HepG2 (cell line): ENCODE data around the gene RPS6KB2. TPM values are rescaled to one million over a fixed set of nuclear protein-coding genes. Genes with fewer than 3 reads are reported as not detected.

Experiments used
- SIX4 ChIP-seq: sonication (generic); formaldehyde crosslinking; IDR thresholded peaks from 2 replicates; pipeline ENCODE4 v1.4.0; 2020; ENCODE audit warnings: missing genetic modification reagents
- SP1 ChIP-seq, 2 experiments: fragments of 450-650 bp in 1 of 2; sonication (generic) in 1 of 2; formaldehyde crosslinking in 1 of 2; IDR thresholded peaks; 2 replicates each; pipeline versions ENCODE4 v1.4.0 to v1.6.1; 2016 to 2020; ENCODE audit warnings: missing genetic modification reagents in 1 of 2
- THAP11 ChIP-seq: IDR thresholded peaks from 2 replicates; pipeline ENCODE4 v1.6.1; 2016; ENCODE audit warnings: missing biosample characterization, missing genetic modification reagents
- ZNF441 ChIP-seq: sonication (generic); formaldehyde crosslinking; IDR thresholded peaks from 2 replicates; pipeline ENCODE4 v1.7.0; 2021; ENCODE audit warnings: missing genetic modification reagents, borderline replicate concordance
- ZNF777 ChIP-seq: sonication (generic); formaldehyde crosslinking; IDR thresholded peaks from 2 replicates; pipeline ENCODE4 v1.4.0; 2020; ENCODE audit warnings: missing genetic modification reagents
- polyA plus RNA-seq, 8 experiments: library from polyadenylated mRNA; depleted of rRNA in 3 of 8; stranded (reverse) in 7 of 8; unstranded in 1 of 8; fragments of >200 nt; fragmentation: Illumina TruSeq in 4 of 8; extraction: Trizol in 4 of 8; gene quantifications; 2 replicates each; pipeline versions ENCODE4 v1.2.1 to v1.2.3, GENCODE V29; 2011 to 2016; ENCODE audit warnings: low read depth in 4 of 8, missing spikeins in 1 of 8, mixed read lengths in 1 of 8; ENCODE audit not compliant: insufficient read depth in 1 of 8
- total RNA-seq, 5 experiments: library from RNA; depleted of rRNA; stranded (reverse); fragments of >200 nt; fragmentation: Illumina TruSeq; extraction: Trizol; gene quantifications; 2 replicates each; pipeline ENCODE4 v1.2.3, GENCODE V29; 2016; ENCODE audit warnings: low read depth in 1 of 5
- TF ChIP-seq, protein P1 (sequence below): sonication (generic); formaldehyde crosslinking; IDR thresholded peaks from 2 replicates; pipeline ENCODE4 v1.5.1; 2020; ENCODE audit warnings: mild to moderate bottlenecking, missing genetic modification reagents, borderline replicate concordance
- TF ChIP-seq, protein P2 (sequence below): sonication (generic); formaldehyde crosslinking; IDR thresholded peaks from 2 replicates; pipeline ENCODE4 v1.5.0; 2020; ENCODE audit warnings: missing genetic modification reagents
- TF ChIP-seq, protein P3 (sequence below): sonication (generic); formaldehyde crosslinking; IDR thresholded peaks from 2 replicates; pipeline ENCODE4 v1.8.1; 2022; ENCODE audit warnings: mild to moderate bottlenecking, missing genetic modification reagents
- TF ChIP-seq, protein P4 (sequence below): sonication (generic); formaldehyde crosslinking; IDR thresholded peaks from 2 replicates; pipeline ENCODE4 v1.4.0; 2020; ENCODE audit warnings: mild to moderate bottlenecking, missing genetic modification reagents
- TF ChIP-seq, protein P5 (sequence below): sonication (generic); formaldehyde crosslinking; IDR thresholded peaks from 2 replicates; pipeline ENCODE4 v1.5.0; 2020; ENCODE audit warnings: mild to moderate bottlenecking, missing genetic modification reagents

The RPS6KB2 gene
- total and polyA plus RNA-seq, 2 of the 13 experiments (the other 11 are each of a cell fraction or from before 2014, with no cell fraction given), result 52.9 to 54.8 TPM

GRCh38 chr11:67391304-67392182 is 36.8 kb upstream of the RPS6KB2 start, which contains the start of gene RAD9A (continued):
- TF ChIP-seq, protein P1, sequence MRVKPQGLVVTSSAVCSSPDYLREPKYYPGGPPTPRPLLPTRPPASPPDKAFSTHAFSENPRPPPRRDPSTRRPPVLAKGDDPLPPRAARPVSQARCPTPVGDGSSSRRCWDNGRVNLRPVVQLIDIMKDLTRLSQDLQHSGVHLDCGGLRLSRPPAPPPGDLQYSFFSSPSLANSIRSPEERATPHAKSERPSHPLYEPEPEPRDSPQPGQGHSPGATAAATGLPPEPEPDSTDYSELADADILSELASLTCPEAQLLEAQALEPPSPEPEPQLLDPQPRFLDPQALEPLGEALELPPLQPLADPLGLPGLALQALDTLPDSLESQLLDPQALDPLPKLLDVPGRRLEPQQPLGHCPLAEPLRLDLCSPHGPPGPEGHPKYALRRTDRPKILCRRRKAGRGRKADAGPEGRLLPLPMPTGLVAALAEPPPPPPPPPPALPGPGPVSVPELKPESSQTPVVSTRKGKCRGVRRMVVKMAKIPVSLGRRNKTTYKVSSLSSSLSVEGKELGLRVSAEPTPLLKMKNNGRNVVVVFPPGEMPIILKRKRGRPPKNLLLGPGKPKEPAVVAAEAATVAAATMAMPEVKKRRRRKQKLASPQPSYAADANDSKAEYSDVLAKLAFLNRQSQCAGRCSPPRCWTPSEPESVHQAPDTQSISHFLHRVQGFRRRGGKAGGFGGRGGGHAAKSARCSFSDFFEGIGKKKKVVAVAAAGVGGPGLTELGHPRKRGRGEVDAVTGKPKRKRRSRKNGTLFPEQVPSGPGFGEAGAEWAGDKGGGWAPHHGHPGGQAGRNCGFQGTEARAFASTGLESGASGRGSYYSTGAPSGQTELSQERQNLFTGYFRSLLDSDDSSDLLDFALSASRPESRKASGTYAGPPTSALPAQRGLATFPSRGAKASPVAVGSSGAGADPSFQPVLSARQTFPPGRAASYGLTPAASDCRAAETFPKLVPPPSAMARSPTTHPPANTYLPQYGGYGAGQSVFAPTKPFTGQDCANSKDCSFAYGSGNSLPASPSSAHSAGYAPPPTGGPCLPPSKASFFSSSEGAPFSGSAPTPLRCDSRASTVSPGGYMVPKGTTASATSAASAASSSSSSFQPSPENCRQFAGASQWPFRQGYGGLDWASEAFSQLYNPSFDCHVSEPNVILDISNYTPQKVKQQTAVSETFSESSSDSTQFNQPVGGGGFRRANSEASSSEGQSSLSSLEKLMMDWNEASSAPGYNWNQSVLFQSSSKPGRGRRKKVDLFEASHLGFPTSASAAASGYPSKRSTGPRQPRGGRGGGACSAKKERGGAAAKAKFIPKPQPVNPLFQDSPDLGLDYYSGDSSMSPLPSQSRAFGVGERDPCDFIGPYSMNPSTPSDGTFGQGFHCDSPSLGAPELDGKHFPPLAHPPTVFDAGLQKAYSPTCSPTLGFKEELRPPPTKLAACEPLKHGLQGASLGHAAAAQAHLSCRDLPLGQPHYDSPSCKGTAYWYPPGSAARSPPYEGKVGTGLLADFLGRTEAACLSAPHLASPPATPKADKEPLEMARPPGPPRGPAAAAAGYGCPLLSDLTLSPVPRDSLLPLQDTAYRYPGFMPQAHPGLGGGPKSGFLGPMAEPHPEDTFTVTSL, result peak; percentile 51; the same call in 1 of the 2 replicates
- TF ChIP-seq, protein P2, sequence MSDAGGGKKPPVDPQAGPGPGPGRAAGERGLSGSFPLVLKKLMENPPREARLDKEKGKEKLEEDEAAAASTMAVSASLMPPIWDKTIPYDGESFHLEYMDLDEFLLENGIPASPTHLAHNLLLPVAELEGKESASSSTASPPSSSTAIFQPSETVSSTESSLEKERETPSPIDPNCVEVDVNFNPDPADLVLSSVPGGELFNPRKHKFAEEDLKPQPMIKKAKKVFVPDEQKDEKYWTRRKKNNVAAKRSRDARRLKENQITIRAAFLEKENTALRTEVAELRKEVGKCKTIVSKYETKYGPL (CRISPR knock-in tag), result no peak
- TF ChIP-seq THAP11 (CRISPR knock-in tag), result peak; percentile 87
- TF ChIP-seq, protein P3, sequence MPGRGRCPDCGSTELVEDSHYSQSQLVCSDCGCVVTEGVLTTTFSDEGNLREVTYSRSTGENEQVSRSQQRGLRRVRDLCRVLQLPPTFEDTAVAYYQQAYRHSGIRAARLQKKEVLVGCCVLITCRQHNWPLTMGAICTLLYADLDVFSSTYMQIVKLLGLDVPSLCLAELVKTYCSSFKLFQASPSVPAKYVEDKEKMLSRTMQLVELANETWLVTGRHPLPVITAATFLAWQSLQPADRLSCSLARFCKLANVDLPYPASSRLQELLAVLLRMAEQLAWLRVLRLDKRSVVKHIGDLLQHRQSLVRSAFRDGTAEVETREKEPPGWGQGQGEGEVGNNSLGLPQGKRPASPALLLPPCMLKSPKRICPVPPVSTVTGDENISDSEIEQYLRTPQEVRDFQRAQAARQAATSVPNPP, result peak; percentile 87
- no peak for TF ChIP-seq SP1 (IDR thresholded peaks at IDR 0.05)
- TF ChIP-seq SP1 (CRISPR knock-in tag; IDR thresholded peaks at IDR 0.05), result peak; percentile 89
- TF ChIP-seq ZNF777, result no peak
- 0 out of 2 replicates have a peak, but pooled peaks have one; percentile 22 for TF ChIP-seq SIX4 (CRISPR knock-in tag)
- TF ChIP-seq, protein P4, sequence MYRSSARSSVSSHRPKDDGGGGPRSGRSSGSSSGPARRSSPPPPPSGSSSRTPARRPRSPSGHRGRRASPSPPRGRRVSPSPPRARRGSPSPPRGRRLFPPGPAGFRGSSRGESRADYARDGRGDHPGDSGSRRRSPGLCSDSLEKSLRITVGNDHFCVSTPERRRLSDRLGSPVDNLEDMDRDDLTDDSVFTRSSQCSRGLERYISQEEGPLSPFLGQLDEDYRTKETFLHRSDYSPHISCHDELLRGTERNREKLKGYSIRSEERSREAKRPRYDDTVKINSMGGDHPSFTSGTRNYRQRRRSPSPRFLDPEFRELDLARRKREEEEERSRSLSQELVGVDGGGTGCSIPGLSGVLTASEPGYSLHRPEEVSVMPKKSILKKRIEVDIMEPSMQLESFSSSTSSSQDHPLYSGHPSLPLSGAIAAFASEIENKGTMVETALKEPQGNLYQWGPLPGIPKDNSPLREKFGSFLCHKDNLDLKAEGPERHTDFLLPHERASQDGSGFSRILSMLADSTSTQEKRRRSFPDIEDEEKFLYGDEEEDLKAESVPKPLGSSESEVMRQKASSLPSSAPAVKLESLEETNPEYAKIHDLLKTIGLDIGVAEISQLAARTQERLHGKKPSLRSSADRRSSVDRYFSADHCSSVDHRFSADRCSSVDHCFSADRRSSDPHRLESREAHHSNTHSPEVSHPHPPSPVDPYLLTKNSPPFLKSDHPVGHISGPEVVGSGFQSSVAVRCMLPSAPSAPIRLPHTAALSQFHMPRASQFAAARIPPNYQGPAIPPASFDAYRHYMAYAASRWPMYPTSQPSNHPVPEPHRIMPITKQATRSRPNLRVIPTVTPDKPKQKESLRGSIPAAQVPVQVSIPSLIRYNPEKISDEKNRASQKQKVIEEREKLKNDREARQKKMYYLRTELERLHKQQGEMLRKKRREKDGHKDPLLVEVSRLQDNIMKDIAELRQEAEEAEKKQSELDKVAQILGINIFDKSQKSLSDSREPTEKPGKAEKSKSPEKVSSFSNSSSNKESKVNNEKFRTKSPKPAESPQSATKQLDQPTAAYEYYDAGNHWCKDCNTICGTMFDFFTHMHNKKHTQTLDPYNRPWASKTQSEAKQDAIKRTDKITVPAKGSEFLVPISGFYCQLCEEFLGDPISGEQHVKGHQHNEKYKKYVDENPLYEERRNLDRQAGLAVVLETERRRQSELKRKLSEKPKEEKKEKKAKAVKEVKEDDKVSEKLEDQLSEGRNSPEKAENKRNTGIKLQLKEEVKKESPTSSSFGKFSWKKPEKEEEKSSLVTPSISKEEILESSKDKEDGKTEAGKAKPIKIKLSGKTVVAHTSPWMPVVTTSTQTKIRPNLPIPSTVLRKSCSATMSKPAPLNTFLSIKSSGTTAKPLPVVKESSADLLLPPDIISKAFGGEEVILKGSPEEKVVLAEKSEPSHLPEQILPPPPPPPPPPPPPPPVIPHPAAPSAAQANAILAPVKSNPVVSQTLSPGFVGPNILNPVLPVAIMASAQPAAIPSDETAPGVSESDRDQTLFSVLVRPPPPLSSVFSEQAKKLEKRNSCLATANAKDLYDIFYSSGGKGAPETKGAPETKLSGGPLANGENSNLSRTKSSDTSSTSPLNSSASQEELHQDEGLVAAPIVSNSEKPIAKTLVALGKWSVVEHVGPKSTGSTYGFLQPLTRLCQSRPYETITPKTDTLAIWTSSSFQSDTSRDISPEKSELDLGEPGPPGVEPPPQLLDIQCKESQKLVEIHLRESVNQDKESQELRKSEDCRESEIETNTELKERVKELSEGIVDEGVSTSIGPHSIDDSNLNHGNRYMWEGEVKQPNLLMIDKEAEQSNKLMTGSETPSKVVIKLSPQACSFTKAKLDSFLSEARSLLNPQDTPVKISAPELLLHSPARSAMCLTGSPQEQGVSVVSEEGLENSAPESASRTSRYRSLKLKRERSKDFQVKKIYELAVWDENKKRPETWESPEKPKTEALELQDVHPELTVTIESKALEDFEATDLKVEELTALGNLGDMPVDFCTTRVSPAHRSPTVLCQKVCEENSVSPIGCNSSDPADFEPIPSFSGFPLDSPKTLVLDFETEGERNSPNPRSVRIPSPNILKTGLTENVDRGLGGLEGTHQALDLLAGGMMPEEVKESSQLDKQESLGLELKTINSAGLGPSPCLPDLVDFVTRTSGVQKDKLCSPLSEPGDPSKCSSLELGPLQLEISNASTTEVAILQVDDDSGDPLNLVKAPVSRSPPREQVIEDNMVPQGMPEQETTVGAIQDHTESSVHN (CRISPR knock-in tag), result peak; percentile 94
- TF ChIP-seq ZNF441, result 0 out of 2 replicates have a peak, but pooled peaks have one; percentile 40
- TF ChIP-seq, protein P5, sequence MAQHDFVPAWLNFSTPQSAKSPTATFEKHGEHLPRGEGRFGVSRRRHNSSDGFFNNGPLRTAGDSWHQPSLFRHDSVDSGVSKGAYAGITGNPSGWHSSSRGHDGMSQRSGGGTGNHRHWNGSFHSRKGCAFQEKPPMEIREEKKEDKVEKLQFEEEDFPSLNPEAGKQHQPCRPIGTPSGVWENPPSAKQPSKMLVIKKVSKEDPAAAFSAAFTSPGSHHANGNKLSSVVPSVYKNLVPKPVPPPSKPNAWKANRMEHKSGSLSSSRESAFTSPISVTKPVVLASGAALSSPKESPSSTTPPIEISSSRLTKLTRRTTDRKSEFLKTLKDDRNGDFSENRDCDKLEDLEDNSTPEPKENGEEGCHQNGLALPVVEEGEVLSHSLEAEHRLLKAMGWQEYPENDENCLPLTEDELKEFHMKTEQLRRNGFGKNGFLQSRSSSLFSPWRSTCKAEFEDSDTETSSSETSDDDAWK (CRISPR knock-in tag), result no peak
